Measurements from ENCODE around the gene AQP9. TPM values are rescaled to one million over a fixed set of nuclear protein-coding genes. Genes with fewer than 3 reads are reported as not detected.

Gene AQP9
- total and polyA plus RNA-seq, 5 donors: 0.16 to 0.97 (median 0.68) TPM

- peak in 1 of 2 donors; percentile 78 for ATAC-seq
- no peak overlapping the region for H3K4me3 ChIP-seq (ENCODE audit: low read length)
- H3K27me3 ChIP-seq (ENCODE audit: control insufficient read depth, insufficient read depth): no peaks in the 10 kb centered on the region
- H3K27ac ChIP-seq (ENCODE audit: low read length): peak overlapping the region; percentile 92
- intact Hi-C loops (cut with DNase I): loop anchor here in 1 of 4 donors (10.0 kb wide), 2 partner anchors 207 to 527 kb away; partner anchors contain the start of gene LIPC
- DNase-seq: peak; percentile 79 to 90 (median 86)
- H3K9me3 ChIP-seq (ENCODE audit: control insufficient read depth, low read length): no peaks in the 10 kb centered on the region
- H3K4me1 ChIP-seq (ENCODE audit: control insufficient read depth, insufficient read depth, low read length): peaks cover 7% of the 10 kb centered on the region
- WGBS: 40% methylated on average over 8 of the region's 8 CpGs
These were observed 89.7 kb downstream of the AQP9 start for GRCh38 chr15:58227706-58228543.

- peak overlapping the region; percentile 92 for H3K27ac ChIP-seq (ENCODE audit: low read length)
- H3K27me3 ChIP-seq (ENCODE audit: control insufficient read depth, insufficient read depth): no peaks in the 10 kb centered on the region
- DNase-seq: no peak
- peaks cover 7% of the 10 kb centered on the region for H3K4me1 ChIP-seq (ENCODE audit: control insufficient read depth, insufficient read depth, low read length)
- intact Hi-C loops (cut with DNase I): loop anchor here in 1 of 4 donors (10.0 kb wide), 2 partner anchors 206 to 526 kb away; partner anchors contain the start of gene LIPC
- H3K9me3 ChIP-seq (ENCODE audit: control insufficient read depth, low read length): no peaks in the 10 kb centered on the region
- no peak overlapping the region for H3K4me3 ChIP-seq (ENCODE audit: low read length)
- 10% methylated on average over 1 of the region's 1 CpG for WGBS
- ATAC-seq: peak; percentile 69 to 80
These were observed 90.5 kb downstream of the AQP9 start for GRCh38 chr15:58228718-58229117.

GRCh38 chr15:58229297-58229768 lies 91.2 kb downstream of the AQP9 start:
- 14% methylated on average over 8 of the region's 8 CpGs for WGBS
- no peak for ATAC-seq

GRCh38 chr15:58232281-58233065 lies 94.3 kb downstream of the AQP9 start:
- WGBS: 86% methylated on average over 3 of the region's 3 CpGs
- no peak for ATAC-seq

More at GRCh38 chr15:58229297-58229768, 91.2 kb downstream of the AQP9 start:
- peaks cover 3% of the 10 kb centered on the region for H3K4me1 ChIP-seq (ENCODE audit: control insufficient read depth, insufficient read depth, low read length)
- no peaks in the 10 kb centered on the region for H3K9me3 ChIP-seq (ENCODE audit: control insufficient read depth, low read length)
- intact Hi-C loops (cut with DNase I): loop anchor here in 1 of 4 donors (10.0 kb wide), 2 partner anchors 205 to 525 kb away; partner anchors contain the start of gene LIPC
- no peaks in the 10 kb centered on the region for H3K27me3 ChIP-seq (ENCODE audit: control insufficient read depth, insufficient read depth)
- H3K27ac ChIP-seq (ENCODE audit: low read length): peak overlapping the region; percentile 68
- no peak for DNase-seq
- no peak overlapping the region for H3K4me3 ChIP-seq (ENCODE audit: low read length)

GRCh38 chr15:58233341-58233740 lies 95.2 kb downstream of the AQP9 start:
- Histone ChIP-seq H3K27me3 (ENCODE audit: control insufficient read depth, insufficient read depth) (no peaks in the 10 kb centered on the region), H3K4me3 (ENCODE audit: low read length) (no peak overlapping the region), H3K27ac (ENCODE audit: low read length) (no peak overlapping the region), H3K4me1 (ENCODE audit: control insufficient read depth, insufficient read depth, low read length) (peaks cover 3% of the 10 kb centered on the region), H3K9me3 (ENCODE audit: control insufficient read depth, low read length) (no peaks in the 10 kb centered on the region)
- ATAC-seq (no peak), DNase-seq (no peak)
- intact Hi-C loops (cut with DNase I): no loop called here
- 64% methylated on average over 1 of the region's 1 CpG for WGBS

More at GRCh38 chr15:58232281-58233065, 94.3 kb downstream of the AQP9 start:
- no peaks in the 10 kb centered on the region for H3K9me3 ChIP-seq (ENCODE audit: control insufficient read depth, low read length)
- H3K27ac ChIP-seq (ENCODE audit: low read length): no peak overlapping the region
- H3K4me3 ChIP-seq (ENCODE audit: low read length): no peak overlapping the region
- H3K27me3 ChIP-seq (ENCODE audit: control insufficient read depth, insufficient read depth): no peaks in the 10 kb centered on the region
- peaks cover 3% of the 10 kb centered on the region for H3K4me1 ChIP-seq (ENCODE audit: control insufficient read depth, insufficient read depth, low read length)
- DNase-seq: no peak
- intact Hi-C loops (cut with DNase I): no loop called here

Other genes with a start within 250 kb of the AQP9 start
- gene ALDH1A2, start 72.7 kb upstream of the AQP9 start, total RNA-seq: 10 to 100 TPM; 53.2 to 71.0 (median 64.6) TPM
- gene ALDH1A2, start 72.7 kb upstream of the AQP9 start, polyA plus RNA-seq: 14.7 TPM

Data from right cardiac atrium (tissue), 5 donors.